T-helper 2 cell treated with Interferon-gamma antibody and Interleukin-4, amounts not matched to agents 100 ng/mL and 5 ng/mL, for 36 hours (primary cell): ENCODE results near the gene STT3B. TPM values are rescaled to one million over a fixed set of nuclear protein-coding genes. Genes with fewer than 3 reads are reported as not detected.

Experiments
- intact Hi-C: fragments of 100-400 bp; cut with micrococcal nuclease; formaldehyde crosslinking; loops from one replicate; pipeline ENCODE4 v1.15.1; 2023
- total RNA-seq: library from RNA; stranded (reverse); gene quantifications from 2 replicates; pipeline ENCODE4 v1.2.3, GENCODE V29; 2022

Gene STT3B
- total RNA-seq, 1 donor from 2014 or later: 133 TPM

DNA sequence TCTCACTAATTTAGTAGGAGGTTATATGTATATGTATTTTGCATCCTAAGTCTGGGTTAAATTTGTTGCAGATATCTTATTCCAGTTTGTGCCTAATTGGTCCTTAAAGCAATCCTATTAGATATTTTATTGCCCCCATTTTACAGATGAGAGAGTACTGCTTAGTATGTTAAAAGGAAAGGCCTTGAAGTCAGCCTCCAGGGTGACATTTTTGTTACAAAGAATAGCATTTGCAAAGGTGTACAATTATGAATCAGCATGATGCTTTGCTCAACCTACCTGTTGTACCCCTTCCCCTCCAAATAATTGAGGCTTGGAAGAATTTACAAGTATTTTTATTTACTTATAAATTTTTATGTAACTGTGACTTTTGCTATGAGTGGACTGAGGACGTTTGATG, 14.0 kb downstream of the STT3B start:
- intact Hi-C loops: no loop called here

GRCh38 chr3:31550452-31551251, 17.9 kb downstream of the STT3B start:
- intact Hi-C loops: loop anchor here (1.0 to 5.0 kb wide), 5 partner anchors 10 to 218 kb away; no protein-coding TSS in a partner anchor

- intact Hi-C loops: loop anchor here (2.0 to 5.0 kb wide), 3 partner anchors 36 to 217 kb away; no protein-coding TSS in a partner anchor
These were observed 18.9 kb downstream of the STT3B start for GRCh38 chr3:31551646-31552045.

- intact Hi-C loops: loop anchor here (5.0 kb wide), 2 partner anchors 35 to 85 kb away; no protein-coding TSS in a partner anchor
These were observed 19.4 kb downstream of the STT3B start for GRCh38 chr3:31552103-31552502.

- intact Hi-C loops: loop anchor here (5.0 kb wide), 2 partner anchors 34 to 84 kb away; no protein-coding TSS in a partner anchor
These were observed 20.5 kb downstream of the STT3B start for GRCh38 chr3:31553258-31553657.

DNA sequence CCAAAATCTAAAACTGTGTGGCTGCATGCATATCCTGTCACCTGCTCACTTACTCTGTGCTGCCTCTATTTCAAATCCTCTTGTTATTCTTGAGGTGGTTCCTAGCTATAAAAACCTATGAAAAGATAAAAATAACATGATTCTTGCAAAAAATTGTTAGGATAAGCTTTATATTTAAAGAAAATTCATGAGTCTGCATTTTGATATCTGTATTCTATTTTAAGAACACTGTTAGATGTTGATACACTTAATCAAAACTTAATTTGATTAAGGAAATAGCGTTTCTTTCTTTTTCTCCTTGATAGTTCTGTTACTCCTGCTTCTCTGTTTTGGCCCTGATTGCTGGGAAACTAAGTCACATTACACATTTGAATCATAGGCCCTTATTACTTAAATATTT, 22.5 kb downstream of the STT3B start:
- intact Hi-C loops: no loop called here

DNA sequence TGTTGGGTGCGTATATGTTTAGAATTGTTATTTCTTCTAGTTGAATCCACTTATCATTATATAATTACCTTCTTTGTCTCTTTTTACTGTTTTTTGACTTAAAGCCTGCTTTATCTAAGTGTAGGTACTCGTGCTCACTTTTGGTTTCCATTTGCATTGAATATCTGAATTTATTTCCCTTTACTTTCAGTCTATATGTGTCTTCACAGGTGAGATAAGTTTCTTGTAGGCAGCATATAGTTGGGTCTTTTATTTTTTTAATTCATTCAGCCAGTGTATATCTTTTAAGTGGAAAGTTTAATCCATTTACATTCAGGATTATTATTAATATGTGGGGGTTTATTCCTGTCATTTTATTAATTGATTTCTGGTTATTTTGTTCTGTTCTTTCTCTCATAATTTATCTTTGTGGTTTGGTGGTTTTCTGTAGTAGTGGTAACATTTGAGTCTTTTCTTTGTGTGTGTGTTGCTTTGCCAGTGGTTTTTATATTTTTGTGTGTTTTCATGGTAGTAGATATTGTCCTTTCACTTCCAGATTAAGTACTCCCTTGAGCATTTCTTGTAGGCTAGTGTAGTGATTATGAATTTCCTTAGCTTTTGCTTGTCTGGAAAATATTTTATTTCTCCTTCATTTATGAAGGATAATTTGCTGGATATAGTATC, 27.3 kb downstream of the STT3B start:
- intact Hi-C loops: loop anchor here (2.0 to 5.0 kb wide), 2 partner anchors 27 to 197 kb away; partner anchors contain the start of gene STT3B

DNA sequence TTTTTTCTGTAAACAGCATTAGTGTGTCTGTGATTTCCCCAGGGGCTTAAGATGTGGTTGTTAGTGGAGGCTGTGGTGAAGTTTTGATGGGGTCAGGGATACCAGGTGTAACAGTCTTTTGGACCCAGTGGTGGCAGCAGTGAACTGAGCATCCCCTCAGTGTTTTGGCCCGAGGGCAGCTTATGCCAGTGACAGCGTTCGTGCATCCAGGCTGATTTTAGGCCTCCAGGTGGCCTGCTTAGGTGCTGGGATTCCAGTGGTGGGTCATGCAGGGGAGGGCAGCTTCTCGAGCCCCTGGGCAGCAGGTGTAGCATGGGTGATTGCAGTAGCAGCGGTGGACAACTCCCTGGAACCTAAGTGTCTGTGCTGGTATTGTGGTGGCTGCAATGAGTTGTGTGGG, 29.2 kb downstream of the STT3B start:
- intact Hi-C loops: loop anchor here (5.0 kb wide), 1 partner anchor 195 kb away; no protein-coding TSS in a partner anchor

DNA sequence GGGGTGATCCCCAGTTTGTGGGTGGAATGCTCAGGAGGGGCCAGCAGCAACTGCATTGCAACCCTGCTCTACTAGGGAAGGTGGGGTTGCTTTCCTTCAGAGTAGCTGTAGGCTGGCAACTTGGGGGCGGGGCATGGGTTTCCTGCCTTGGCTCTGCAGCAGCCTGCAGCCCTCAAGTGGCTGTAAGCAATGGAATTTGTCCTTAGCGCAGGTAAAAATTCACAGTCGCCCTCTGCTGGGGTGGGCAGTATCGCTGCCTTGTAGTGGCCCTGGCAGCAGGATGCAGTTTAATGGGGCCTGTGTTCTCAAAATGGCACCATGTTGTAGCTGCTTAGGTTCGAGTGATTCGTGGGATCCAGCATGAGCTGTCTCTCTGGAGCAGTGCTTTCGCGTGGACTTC, 29.8 kb downstream of the STT3B start:
- intact Hi-C loops: loop anchor here (5.0 kb wide), 1 partner anchor 195 kb away; no protein-coding TSS in a partner anchor

DNA sequence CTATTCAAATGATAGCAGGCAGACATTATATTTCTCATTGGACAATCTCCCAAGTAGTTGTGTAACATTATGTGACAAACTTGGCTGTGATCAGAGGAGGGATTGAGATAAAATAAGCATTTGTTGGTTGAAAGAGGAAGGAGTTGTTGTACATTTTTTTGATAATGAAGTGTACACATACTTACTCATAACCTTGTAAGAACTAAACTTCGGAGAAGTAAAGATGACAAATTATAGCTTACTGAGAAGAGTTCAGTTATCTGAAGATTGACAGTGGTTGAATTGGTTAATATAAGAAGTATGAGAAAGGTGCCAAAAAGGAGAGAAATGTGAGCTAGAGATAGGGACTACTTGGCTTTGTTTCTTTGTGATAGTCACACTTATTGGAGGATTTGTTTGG, 32.6 kb downstream of the STT3B start:
- intact Hi-C loops: no loop called here

DNA sequence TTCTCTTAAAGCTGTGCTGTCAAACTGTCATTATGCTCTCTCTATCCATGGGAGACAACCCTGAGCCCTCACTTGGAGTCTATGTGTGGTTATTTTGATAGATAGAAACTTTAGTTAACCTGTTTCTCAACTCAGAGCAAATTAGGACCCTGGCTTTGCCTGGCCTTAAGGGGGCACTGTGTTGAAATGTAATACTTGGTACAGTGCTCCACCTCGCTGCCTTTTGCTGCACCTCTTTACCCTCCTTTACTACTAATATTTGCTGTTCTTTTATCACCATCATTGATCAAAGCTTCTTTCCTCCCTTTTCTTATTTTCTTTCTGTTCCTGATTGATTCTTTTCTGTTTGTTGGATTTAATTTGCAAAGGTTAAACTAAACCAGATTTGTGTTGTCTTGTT, 34.3 kb downstream of the STT3B start:
- intact Hi-C loops: no loop called here

DNA sequence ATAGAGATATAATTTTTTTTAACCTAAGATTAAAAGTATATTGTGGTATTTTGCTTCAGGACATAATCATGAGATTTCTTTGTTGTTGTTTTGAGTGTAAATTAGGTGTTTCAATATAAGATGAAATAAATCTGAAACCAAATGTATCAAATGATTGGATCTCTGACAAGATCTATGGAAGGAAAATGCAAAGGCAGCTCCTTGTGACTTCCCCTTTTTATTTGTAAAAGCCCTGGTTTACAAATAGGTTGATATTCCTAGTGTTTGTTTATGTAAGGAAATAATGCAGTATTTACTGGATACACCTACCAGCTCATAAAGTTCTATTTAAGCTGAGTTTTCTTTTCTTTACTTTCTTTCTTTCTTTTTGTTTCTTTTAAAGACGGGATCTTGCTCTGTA, 35.9 kb downstream of the STT3B start:
- intact Hi-C loops: no loop called here

DNA sequence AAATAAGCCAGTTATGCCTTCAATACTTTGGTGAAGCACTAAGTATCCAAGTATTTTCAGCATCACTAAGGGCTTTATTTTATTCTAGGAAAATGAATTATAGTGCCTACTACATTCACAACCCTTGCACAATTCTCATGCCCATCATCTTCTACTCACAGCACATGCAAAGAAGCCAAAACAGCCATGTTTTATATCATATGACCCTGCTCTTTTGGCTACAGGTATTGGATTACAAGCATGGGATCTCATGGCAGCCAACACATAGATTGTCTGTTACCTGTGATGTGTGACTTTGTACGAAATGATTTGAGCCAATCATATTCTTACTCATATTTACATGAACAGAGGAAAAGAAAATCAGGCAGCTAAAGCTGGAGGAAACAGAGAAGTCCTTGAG, 38.6 kb downstream of the STT3B start:
- intact Hi-C loops: no loop called here

DNA sequence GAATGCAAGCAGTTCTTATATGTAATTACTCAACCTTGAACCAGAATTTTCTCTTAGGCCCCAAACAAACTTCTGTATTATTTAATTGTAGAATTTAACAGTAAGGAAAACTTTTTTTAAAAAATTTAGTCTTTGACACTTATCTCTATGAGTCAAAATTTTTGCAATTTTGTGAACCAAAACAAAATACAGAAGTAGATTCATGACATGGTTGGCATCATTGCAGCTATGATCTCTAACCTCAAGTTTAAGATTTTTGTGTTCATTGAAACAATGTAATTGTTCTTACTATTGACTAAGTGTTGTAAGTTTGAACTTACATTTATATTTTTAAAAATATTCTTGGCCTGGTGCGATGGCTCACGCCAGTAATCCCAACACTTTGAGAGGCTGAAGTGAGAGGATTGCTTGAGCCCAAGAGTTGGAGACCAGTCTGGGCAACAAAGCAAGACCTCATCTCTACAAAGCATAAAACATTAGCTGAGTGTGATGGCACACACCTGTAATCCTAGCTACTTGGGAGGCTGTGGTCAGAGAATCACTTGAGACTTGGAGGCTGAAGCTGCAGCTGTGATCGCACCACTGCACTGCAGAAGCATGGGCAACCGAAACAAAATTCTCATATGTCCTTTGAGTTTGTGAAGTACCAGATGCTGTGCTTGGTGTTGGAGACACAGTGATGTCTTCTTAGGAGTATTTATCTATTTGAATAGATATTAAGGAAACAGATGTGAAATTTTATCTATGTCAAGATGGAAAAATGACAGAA, 39.7 kb downstream of the STT3B start:
- intact Hi-C loops: no loop called here

- intact Hi-C loops: no loop called here
These were observed 40.5 kb downstream of the STT3B start for GRCh38 chr3:31573036-31573779.

GRCh38 chr3:31575448-31575847, 42.7 kb downstream of the STT3B start:
- intact Hi-C loops: no loop called here

DNA sequence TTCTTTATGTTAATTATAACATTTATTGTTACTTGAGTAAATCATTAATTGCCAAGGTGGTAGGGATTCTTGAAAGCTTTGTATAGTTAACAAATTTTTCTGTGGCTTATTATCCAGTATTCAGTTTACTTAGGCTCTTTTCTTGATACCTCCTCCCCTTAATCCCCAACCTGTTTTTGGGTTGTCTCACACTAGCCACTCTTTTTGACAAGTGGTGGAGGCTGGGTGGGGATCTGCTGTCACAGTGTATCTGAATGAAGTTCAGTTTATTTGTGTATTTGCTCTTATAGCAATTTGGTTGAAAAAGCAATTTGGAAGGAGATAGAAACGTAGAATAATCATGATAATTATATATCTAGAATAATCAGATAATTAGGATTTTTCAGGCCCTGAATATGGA, 43.8 kb downstream of the STT3B start:
- intact Hi-C loops: no loop called here

GRCh38 chr3:31577232-31577631, 44.5 kb downstream of the STT3B start:
- intact Hi-C loops: no loop called here

- intact Hi-C loops: no loop called here
These were observed 47.1 kb downstream of the STT3B start for GRCh38 chr3:31579828-31580227.

DNA sequence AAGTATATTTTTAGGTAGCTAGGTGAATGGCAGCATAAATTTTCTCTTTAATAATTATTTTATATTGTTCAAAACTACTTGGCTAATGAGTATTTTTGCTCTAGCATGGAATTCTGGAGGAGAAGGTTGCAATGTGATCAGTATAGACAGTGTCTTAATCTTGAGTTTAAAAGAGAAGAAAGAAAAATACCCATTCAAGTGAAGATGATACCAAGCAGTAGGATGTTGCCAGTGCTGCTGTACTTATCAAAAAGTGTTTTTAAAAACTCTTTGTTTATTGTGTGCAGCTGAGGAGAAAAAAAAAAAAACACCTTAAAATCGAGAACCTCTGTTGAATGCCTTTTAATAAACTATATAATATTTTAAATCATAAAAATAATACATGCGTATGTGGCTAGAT, 47.9 kb downstream of the STT3B start:
- intact Hi-C loops: no loop called here

DNA sequence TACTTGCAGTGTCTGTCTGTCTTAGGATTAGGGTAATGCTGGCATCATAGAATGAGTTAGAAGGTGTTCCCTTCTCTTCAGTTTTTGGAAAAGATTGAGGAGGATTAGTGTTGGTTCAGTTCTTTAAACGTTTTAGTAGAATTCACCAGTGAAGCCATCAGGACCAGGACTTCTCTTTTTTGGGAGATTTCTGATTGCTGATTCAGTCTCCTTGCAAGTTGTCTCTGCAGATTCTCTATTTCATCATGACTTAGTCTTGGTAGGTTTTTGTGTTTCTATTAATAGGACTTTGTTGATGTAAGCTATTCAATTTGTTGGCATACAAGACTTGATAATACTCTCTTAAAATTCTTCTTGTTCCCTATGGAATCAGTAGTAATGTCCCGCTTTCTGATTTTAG, 48.9 kb downstream of the STT3B start:
- intact Hi-C loops: no loop called here
